GM19463 (cell line): ENCODE results near the gene C16orf96.

Source experiments
- ATAC-seq: cut with Tn5 transposase; IDR thresholded peaks from one replicate; pipeline ENCODE4 v1.9.1; 2021; ENCODE audit warnings: mild to moderate bottlenecking, moderate library complexity; ENCODE audit not compliant: unreplicated experiment

Gene C16orf96

DNA sequence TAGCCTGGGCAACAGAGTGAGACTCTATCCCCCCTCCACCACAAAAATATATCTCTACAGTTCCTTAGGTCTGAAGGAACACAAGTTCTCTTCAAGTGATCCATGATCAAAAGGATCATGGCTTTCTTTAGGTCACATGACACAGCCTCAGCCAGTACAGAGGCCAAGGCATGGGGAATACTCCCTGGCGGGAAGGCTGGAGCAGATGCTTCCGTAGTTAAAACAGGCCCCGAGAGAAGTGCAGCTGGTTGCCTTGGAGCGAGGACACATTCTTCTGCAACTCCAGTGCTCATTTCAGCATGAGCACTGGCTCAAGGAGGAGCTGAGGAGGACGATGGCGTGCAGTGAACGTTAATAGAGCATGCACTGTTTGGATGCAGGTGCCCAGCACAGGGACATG lies 31.1 kb upstream of the C16orf96 start:
- no peak for ATAC-seq

DNA sequence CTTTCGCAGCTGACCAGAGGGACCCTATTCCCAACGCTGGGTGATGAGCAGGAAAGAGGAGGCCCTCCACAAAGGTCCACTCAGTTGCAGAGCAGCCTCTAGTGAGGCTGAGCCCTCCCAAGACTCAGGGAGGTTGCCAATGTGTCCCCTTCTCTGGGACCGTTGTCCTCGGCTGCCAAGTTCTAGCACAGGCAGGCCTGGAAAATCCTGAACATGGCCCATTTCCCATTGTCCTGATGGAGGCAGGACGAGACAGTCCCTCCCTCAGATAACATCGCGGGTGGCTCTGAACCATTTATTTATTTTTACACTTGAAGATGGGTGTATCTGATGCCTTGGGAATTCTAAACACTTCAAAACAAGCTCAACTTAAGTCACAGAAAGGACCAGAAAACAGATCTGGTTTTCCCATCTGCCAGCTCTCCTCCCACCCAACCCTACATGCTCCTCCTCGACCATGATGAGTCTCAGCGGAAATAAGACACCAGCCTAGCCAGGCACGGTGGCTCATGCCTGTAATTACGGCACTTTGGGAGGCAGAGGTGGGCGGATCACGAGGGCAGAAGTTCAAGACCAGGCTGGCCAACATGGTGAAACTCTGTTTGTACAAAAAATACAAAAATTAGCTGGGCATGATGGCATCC lies 30.4 kb upstream of the C16orf96 start:
- ATAC-seq = no peak

DNA sequence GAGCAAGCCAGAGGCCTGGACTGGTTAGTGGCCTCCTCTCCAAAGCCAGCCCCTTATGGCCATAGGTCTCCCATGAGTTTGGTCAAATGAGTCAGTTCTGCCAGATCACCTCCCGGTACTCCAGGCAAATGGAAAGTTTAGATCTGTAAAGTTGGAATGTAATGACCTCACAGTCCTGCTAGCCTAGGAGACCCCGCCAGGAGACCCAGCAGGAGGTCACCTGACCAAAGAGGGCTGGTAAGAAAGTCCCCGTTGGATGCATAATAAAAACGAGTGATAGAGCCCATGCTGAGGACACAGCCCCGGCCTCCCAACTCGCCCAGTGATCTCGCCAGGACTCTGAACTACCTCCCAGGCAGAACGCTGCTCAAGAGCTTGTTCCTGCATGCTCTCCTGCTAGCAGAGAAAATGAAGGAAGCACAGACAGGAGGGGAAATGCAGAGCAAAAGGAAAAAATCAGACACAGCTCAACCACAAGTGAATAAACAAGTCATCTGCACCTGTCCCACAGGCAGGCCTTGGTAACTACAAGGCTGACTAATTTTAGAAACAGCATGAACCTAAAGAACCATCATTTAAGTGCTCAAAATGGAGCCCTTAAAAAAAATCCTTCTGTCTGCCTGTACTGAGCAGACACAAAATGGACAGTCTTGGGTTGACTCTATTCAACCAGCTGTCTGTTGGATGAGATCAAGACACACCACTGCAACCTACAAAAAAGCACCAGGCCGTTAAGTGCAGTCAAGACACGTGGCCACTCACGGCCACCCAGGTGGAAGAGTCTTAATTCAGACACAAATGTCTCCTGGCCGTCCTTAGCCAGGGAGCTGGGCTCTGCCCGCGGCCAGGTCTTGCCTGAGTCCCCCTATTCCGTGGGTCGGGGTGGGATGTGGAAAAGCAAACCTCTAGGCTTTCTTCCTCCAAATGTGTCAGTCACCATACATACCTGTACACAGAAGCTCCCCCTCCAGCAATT lies 26.8 kb upstream of the C16orf96 start:
- ATAC-seq = peak; percentile 62

DNA sequence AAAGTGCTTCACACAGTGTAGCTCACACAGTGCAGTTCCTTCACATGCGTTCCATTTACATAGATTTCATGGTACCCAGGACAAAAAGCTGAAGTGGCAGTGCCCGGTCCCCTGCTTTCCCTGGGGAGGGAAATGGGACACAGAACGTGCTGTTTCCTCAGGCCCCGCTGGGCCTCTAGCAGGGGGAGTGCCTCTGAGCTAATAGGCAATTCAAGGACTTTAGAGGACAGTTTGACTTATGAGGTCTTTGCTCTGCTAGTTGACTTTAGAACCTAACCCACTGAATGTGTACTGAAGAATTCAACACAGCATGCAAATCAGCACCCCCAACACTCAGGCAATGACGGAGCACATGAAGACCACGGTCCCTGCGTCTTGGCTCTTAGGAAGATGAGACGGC lies 24.3 kb upstream of the C16orf96 start:
- no peak for ATAC-seq

DNA sequence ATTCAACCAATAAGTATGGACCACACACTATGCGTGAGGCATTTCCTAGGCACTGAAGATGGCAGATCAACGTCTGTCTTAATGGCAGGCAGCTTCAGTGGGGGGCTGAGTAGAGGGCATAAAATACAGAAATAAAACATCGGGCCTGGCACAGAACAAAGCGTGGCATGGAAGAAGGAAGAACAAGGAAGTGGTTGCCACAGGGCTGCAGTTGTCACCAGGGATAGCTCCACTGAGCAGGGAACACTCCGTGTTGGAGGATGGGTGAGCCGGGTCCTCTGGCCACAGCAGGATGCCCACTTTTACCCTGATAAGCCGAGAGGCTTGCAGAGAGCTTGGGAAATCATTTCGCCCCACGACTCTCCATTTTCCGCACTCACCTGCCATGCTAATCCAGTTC lies 23.9 kb upstream of the C16orf96 start:
- ATAC-seq = no peak

DNA sequence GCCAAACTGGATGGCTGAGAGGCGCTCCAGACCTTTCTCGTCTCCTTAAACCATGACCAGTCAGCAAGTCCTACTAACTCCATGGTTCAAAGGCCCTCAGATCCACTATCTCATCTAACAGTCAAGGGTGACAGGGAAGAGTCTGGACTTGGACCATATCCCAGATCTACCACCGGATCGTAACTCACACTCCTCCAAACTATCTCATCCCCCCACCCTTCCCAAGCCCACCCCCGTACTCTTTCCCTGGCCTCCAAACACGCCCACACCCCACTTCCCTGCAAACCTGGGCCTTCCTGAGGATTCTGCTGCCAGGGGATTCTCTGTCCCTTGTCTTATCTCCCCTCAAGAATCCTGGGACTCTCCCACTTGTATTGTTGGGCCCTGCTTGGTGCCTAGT lies 22.6 kb upstream of the C16orf96 start:
- no peak for ATAC-seq

DNA sequence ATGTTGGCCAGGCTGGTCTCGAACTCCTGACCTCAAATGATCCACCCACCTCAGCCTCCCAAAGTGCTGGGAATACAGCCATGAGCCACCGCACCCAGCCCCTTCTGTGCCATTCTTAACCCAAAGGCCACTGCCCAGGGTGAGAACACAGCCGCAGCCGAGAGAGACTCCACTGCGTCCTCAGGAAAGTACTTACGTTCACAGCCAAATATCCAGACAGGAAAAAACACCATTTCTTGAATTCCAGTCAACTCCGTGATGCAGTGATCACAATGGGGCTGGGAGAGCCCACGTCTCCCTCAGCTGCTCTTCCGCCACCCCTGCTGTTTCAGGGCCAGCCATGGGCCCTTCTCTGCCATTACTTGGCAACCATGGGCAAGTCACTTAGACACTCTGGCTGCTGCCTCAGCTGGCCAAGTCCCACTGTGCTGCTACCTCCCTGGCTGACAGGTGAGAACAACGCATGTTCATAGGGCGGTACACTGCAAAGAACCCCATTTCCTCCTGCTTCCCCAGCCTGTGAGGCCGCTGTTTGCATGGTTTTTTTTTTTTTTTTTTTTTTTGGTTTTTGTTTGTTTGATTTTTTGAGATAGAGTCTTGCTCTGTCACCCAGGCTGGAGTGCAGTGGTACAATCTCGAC lies 21.9 kb upstream of the C16orf96 start:
- ATAC-seq = no peak

DNA sequence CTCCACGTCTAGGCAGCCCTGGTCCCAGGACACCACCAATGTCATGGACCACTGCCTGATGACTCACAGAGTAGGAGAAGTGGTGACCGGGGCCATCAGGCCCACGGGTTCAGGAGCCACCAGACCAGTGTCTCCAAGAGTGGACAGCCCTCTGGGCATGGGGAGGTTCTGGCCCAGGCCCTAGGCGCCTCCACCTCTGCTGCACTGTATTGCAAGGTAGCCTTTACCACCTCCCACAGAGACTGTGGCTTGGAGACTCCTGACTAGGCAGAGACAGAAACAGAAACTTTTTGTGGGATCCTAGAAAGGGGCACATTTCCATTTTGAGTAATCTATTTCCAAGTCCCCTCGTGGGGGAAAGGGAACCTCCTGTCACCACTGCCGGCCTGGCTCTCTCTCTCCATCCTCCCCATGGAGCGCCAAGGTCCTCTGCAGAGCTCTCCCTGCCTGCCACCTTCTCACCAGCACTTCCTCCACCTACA lies 20.5 kb upstream of the C16orf96 start:
- ATAC-seq = no peak

DNA sequence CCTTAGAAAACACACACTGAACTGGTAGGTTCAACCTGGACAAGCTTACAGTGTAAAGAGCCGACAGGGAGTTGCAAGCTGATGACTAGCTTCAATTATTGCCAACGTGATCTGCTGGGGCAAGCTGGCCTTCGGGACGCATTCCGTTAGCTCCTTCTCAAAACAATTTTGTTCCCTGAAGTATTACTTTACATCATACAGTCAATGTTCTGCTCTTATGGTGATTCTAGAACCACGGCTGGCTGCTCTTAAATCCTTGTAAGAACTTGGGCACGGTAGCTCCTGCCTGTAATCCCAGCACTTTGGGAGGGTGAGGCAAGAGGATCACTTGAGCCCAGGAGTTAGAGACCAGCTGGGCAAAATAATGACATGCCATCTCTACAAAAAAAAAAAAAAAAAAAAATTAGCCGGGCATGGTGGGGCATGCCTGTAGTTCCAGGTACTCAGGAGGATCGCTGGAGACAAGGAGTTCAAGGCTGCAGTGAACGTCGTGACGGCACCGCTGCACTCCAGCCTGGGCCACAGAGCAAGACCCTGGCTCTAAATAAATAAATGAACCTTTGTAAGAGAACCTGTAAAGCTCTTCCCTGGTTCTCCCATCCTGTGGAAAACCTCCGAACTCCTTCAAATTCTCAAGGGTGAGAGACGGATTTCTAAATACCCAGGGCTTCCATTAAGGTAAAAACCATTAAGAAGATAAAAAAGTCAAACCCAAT lies 19.6 kb upstream of the C16orf96 start:
- ATAC-seq = no peak

DNA sequence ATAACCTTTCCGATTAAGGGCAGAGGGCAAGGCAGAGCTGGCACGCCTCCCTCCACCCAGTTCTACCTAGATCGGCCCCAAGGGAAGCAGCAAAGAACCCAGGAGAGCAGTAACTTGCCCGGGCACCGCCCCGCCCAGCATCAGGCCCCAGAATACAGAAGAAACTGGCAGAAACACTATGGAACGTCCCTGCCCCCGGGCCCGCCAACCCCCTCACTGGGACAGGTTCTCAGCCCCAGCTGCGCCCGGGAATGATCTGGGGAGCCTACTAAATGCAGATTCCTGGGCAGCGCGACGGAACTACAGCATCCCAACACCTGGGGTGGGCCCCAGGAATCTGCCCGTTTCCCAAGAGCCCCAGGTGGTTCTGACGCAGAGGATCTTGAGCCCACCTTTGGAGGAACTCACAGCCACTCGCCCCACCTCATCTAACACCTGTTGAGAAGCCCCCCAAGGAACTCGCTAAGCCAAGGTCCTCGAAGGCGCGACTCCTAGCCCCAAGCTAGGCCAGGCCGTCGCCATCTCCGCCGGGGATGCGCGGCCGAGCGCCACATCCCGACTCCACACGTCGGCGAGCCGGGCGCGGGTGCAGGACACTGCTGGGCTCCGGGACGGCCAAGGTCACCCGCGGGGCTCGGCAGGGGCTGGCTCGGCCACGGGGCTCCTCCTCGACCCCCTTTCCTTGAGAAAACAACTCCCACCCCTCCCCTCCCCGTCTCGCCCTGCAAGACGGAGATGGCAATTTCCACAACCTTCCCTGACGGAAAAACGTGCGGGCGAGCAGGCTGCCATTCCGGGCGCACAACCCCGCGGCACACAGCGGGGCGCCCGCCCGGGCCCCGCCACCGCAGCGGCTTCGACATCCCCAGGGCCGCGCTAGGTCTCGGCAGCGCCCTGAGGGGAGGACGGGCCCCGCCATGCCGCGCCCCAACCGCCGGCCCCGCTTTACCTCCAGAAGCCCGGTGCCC lies 18.5 kb upstream of the C16orf96 start:
- ATAC-seq = peak; percentile 19

DNA sequence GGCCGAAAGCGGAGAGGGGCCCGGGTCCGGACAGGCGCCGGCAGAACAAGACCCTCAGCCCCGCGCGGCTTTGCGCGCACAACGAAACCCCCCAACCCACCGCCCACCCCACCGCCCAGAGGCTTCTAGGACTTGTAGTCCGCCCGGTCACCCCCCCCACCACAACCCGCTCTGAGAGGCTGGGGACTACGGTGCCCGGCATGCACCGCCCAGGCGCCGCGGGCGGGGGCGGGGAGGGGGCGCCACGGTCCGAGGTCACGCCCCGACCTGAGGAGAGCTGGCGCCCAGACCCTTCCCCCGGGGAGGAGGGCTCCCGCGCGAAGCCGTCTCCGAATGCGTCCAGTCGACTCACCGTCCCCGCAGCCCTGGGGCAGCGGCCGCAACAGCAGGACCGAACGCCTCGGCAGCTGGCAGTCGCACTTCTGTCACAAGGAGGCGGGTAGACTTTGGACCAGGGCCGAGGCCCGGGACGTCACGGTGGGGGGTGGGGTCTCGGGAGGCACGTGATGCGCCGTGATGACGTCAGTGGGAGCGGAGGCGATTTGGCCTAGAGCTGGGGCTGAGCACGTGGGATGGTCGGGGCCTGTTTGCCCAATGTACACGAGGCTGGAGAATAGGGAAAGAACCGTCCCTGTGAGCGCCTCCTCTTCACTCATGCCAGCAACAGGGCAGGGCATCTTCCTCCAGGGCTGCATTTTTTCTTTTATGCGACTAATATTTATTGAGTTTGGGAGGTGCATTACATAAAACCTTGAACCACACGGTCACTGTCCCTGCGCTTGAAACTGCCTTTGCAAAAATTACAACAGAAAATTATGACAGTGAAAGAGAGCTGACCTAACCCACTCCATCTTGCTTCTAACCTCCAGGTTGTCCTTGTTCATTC lies 17.5 kb upstream of the C16orf96 start, which contains the start of gene CDIP1:
CDIP1 (minus strand) TSS at position 424 of the 886 bp plus-strand sequence. CDS start 24,643 bp downstream, outside the sequence.
- peak; percentile 78 for ATAC-seq

DNA sequence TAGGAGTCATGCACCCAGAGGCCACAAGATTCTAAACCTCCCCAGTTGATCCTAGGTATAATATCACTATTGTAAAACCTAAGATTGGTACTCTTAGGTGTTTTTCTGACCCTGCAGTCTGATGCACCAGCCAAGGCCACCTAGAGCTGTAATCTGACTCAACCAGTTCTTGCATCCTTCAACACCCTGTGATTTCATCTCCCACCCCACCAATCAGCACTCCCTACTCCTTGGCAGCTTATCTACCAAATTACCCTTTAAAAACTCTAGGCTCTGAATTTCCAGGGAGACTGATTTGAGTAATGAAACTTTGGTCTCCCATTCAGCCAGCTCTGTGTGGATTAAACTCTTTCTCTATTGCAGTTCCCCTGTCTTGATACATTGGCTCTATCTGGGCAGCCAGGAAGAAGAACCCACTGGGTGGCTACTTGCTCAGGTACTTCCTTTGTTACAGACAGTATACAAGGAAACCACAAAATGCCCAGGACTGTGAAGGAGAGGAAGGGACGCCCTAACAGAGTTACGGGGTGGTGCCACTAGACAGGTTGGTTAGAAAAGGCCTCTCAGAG lies 16.3 kb upstream of the C16orf96 start:
- no peak for ATAC-seq

DNA sequence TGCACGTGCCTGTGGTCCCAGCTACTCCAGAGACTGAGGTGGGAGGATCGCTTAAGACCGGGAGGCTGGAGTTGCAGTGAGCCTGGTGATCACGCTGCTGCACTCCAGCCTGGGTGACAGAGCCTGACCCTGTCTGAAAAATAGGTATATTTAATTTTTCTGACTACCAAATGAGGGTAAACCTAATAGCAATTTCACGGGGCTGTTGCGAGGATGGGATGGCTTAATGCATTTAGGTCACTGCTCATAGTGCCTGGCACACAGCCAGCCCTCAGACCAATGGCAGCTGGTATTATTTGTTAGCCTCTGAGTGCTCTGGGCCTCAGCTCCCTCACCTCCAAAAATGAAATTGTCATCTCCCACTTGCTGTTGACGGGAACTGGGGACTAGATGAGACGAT lies 11.7 kb upstream of the C16orf96 start:
- no peak for ATAC-seq

DNA sequence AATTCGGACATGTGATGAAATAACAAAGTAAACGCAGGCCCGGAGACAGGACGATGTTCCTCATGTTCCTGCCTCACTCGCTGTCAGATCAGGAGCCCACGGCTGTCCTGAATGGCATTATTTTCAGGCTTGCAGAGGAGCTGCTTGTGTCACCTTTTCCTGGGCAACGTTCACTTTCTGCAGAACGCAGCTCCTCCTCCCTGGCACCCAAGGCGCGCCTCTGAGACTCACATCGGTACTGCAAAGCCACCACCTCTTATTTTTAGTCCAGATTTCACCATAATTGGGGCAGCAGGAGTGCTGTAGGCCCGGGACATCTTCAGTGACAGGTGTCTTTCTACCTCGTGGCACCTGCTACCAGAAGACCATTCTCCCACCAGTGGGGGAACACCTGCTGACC lies 8.0 kb upstream of the C16orf96 start:
- ATAC-seq = no peak

DNA sequence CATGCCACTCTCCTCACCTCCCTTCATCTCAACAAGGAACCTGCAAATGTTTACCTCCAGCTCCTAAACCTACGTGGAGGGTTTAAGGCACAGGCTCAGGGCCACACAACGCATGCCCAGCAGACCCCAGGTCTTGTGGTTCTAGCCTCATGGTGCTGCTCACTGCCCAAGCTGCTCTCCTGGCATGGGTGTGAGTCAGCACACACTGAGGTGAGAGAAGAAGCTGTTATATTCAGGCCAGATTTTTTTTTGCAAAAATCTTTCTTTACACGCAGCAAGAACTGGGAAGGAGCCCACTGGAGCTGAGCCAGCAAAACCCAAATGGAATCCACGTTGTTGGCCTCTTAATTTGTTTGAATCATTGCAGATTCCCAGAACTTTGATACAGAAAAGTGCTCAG lies 5.5 kb upstream of the C16orf96 start:
- ATAC-seq = no peak

DNA sequence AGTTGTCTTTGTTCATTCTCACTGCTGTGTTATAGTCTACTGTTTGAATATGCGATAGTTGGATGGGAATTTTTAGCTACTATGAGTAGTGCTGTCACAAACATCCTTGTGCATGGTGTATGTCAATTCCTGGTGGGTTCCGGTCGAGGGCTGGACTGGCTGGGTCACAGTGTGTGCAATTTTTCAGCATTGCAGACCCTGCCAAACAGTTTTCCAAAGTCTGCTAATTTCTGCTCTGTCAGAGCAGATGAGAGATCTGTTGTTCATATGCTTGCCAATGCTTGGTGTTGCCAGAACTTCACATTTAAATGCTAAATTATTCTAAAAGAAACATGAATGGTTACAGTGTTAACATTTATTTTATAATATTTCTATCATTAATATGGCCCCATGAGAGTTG lies 3.6 kb upstream of the C16orf96 start:
- ATAC-seq = no peak

DNA sequence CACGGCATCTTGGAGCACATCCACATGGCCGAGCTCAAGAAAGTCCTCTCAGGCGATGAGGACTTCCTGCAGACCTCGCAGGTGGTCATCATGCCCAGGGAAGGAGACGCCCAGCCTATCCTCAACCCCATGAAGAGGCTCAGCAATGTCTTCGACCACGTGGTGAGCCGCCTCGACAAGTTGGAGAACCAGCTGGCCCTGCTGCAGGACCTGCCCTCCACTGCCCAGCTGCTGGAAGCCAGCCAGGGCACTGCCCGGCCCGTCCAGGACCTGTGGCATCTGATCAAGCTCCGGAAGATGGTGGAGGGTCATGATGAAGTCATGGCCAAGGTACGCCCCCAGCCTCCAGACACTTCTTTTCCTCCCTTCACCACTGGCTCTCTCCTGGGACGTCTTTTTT lies 440 bp downstream of the C16orf96 start:
- no peak for ATAC-seq

DNA sequence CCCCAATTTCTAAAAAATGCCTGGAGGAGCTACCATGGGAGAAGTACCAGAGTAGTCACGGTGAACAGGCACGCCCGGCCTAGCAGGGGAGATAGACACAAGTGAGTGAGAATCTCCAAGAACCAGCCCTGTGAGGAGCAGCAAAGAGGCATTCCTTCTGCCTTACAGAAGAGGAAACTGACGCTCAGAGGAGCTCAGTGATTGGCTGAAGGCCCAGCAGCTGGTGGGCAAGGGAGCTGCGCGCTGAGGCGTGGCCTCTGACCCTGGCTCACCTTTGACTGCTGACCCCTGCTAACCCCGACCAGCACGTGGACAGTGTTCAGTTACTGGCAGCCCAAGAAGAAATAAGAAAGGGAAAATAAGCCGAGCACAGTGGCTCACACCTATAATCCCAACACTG lies 1.8 kb downstream of the C16orf96 start:
- ATAC-seq = no peak
